ENCODE data around the gene RNF141.

RNF141 gene

DNA sequence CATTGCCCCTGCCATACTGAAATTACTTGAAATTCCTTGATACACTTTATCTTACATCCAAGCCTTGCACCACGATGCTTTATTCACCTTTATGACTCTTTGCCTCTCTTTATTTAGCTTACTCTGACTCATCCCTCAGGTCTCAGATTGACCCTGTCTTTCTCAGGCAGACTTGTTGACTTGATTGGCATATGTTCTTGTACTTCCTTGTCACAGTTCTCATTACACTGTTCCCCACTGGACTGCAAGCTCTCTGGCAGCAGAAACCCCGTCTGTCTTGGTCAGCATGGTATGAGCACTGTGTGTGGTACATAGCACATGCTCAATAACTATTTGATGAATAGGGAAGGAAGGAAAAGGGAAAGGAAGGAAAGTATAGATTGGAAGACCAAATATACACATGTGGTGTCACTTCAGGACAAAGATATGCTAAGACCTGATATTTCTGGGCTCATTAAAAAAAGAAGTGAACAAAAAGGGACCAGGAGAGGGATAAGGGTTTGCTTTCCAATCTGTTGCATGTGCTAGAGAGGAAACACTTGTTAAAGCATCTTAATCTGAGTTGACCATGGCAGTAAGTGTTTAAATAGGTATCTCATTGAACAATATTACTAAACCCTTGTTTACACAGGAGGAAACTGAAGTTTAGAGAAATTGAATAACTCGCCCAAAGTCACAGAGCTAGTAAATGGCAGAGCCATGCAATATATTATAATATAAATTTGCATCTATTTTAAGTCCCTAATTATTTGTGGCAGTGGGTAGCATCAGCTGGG, 20.2 kb upstream of the RNF141 start:
- no peak for DNase-seq (ENCODE audit: low spot score)

DNA sequence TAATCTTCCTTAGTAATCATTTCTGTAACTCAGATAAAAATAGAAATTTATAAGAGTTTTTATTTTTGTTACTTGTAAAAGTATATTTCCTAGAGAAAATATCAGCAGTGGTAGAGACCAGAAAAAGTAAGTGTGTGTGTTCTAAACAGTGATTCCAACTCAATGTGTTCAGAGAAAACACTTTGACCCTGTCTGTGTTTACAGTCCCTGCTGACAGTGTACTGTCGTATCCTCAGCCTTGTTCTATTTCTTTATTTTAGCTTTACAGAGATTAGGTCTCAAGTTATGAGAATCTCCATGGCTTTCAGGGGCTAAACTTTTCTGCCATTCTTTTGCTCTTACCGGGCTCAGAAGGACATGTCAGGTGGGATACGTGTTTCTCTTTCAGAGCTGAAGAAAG, 17.3 kb upstream of the RNF141 start:
- no peak for DNase-seq (ENCODE audit: low spot score)

DNA sequence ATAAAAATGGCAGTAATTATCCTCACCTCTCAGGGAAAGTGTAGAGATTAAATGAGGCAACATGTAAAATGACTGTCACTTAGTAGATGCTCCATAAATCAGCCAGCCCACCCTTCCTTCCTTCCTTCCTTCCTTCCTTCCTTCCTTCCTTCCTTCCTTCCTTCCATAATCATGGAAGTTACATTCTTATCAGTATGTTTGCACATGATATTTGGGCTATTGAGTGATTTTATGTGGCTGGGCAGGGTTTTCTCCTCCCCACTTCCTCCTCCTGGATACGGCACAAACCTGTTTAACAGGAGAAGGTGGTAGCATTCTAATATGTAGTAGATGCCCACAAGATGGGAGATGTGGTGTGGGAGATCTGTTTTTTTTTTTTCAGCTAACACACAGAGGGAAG, 15.6 kb upstream of the RNF141 start:
- no peak for DNase-seq (ENCODE audit: low spot score)

DNA sequence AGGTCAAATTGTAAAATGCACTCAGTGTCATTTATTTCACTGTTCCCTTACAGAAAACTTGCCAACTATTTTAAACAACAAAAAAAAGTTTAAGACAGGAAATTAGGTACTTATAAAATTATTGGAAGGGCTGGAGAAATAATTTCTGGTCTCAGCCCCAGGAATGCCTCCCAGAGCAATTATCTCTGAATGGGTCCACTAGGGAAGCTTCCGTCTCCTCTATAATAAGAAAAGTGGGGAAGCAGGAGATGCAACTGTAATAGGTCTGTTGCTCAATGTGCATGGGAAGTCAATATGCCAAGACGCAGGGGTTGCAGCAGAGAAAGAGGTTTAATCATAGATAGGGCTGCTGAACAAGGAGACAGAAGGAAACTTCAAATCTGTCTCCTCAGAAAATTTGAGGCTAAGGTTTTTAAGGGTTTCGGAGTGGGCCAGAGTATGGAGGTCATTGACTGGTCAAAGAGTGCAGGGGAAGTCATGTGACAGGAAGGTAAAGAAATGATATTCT, 10.9 kb upstream of the RNF141 start:
- DNase-seq (ENCODE audit: low spot score) = no peak

DNA sequence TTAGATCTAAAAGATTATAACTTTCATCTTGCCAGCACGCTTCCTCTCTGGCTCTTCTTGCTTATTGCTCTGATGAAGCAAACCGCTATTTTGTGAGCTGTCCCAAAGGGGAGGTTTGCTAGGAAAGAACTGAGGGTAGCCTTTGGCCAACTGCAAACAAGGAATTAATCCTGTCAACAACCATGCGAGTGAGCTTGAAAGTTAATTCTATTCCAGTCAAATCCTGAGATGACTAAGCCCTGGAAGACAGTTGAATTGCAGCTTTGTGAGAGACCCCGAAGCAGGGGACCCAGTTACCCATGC, 10.3 kb upstream of the RNF141 start:
- DNase-seq (ENCODE audit: low spot score) = no peak

DNA sequence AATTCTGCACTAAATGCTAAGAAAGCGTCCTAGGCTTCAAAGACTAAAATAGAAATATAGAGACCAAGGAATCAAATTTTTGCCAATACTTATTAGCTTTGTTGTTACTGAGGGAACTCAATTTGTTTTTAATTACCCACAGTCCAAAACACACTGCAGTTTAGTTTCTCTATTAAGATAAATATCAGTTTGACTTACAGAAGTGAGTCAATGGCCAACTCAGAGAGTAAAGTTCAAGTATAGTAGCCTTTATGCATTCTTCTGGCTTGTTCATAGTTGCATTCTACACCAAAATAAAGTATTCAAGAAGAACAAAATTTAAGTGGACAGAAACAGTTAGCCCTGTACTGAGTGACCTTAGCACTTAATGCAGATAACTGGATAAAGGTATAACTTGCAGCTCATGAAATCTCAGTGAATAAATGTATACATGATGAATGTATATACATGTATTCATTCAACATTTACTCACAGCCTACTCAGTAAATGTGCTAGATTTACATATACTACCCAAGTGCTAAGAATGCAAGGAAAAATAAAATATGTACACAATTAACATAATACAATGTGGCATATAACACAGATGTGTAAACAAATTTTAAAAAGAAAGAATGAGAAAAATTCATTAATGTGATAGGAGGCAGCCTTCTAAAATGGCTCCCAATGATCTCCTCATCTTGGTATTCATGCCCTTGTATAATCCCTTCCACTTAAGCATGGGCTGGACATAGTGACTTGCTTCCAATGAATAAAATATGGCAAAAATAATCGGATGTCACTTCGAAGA, 9.7 kb upstream of the RNF141 start:
- DNase-seq (ENCODE audit: low spot score) = peak; percentile 58

DNA sequence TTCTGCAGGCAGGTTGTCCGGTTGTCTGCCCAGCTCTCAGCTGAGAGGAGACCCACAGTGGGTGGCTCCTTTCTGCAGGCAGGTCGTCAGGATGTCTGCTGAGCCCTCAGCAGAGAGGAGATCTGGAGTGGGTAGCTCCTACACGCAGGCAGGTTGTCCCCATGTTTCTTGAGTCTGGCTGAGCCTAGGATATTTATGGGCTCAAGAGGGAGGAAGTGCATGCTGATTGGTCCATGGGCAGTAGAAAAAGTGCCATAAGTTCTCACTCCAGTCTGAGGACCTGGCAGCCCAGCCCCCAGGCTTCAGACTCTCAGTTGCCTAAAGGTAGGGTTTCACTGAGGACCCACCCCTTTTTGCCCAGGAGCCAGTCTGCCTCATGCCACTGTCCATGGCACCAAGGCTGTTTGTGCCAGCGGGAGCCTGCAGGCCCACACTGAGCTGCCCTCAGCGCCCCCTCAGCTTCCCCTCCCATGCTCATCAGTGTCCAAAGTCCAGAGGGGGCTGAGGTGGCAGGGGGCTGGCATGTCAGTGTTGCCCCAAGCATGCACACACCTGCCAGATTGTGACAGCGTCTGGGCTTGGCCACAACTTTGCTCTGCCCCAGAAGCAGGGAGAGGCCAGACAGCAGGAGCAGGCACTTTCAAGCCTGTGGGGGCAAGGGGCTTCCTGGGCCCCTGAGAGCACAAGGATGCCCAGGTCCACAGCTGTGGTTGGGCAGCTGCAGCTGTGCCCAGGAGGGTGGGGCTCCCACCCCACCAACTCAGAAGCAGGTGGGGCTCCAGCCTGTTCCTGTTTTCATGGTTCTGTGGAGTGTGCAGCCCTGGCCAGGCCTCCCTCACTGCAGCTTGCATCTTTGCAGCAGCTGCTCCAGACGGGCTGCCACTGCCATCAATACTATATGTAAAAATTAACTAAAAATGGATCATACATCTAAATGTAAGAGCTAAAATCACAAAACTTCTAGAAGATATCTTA, 3.8 kb upstream of the RNF141 start:
- no peak for DNase-seq (ENCODE audit: low spot score)

DNA sequence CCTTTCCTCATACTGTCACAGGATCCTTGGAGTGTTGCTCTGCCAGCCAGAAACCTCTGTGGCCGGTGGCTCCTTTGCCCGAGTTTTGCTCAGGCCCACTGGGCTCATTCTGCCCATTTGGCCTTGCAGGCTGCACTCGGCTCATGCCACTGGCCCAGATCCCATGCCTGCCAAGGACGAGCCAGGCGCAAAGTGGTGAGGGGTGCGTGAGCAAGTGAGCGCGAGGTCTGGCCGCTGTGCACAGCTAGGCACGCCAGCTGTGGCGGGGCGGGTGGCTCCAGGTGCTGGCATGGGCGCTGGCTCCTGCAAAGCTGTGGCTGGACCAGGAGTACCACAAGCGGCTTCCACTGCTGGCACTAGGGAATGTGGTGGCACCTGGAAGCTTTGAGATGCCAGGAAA, 2.8 kb upstream of the RNF141 start:
- DNase-seq (ENCODE audit: low spot score) = no peak

DNA sequence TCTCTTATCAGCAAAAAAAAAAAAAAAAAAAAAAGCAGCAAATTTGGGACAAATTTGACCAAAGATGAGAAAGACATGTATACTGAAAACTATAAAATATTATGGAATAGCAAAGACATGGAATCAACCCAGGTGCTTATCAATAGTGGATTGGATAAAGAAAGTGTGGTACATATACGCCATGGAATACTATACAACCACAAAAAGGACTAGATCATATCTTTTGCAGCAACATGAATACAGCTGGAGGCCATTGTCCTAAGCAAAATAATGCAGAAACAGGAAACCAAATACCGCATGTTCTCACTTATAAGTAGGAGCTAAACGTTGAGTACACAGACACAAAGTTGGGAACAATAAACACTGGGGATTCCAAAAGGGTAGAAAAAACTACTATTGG, 1.8 kb upstream of the RNF141 start:
- DNase-seq (ENCODE audit: low spot score) = no peak

DNA sequence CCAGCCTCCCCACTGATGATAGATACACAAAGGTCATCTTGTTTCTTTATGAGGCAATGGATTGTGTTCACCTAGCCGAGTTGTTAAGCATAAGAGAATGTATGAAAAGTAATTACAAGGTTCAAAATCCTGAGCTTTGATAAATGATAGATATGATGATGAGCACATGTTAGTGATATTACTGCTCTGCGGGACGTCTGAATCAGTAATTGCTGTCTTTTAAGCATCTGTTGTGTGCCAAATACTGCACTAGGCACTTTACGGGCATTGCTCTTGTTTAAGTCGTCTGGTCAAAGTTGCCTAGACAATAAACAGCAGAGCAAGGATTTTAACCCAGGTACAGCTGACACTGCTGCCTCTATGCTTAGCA, 559 bp upstream of the RNF141 start:
- DNase-seq (ENCODE audit: low spot score) = no peak

DNA sequence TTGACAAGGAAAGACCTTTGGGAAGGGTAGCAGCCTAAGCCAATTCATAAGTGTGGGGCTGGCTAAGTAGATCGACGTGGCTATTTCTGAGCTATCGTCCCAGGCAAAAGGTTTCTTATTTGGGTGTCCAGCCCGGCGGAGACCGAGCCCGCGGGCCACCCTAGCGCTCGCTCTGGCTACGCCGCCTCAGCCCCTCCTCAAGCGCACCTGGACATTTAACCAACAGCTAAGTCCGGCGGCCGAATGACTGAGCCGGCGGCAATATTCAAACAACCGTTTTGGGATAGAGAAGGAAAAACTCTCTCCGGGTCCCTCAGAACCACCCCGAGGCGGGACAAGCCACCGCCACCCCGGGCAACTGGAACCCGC, 457 bp downstream of the RNF141 start:
- no peak for DNase-seq (ENCODE audit: low spot score)

DNA sequence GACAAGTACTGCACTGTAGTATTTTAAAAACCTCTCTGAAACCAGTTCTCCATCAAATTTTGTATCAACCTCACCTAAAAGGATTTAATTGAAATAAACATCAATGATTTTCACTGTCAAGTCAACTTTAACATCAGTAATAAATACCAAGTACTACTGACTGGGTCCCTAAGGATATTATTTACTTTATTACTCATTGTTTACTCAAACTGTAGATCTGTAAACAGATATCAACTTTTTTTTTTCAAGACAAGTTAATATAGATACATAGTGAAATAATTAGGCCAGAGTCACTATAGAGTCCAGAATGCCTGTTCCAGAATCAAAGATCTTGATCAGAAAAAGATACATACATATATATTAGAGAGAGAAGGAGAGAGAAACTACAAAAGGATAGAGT, 1.6 kb downstream of the RNF141 start:
- DNase-seq (ENCODE audit: low spot score) = no peak

DNA sequence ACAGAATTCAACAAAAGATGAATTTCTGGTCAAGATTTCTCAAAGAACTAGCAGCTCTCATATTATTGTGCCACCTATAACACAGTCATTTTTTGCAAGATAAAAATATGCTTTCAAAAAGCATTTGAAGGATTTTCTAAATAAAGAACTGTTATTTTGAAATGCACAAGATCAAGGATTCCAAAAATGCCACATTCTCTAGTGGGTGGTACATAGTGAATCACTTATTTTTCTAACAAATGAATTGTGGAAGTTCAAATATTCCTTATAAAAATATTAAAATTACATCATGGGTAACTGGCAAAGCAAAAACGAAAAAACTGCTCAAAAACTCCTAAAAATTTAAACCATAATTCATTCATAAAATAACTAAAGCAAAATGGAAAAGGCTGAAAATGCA, 2.1 kb downstream of the RNF141 start:
- DNase-seq (ENCODE audit: low spot score) = no peak

DNA sequence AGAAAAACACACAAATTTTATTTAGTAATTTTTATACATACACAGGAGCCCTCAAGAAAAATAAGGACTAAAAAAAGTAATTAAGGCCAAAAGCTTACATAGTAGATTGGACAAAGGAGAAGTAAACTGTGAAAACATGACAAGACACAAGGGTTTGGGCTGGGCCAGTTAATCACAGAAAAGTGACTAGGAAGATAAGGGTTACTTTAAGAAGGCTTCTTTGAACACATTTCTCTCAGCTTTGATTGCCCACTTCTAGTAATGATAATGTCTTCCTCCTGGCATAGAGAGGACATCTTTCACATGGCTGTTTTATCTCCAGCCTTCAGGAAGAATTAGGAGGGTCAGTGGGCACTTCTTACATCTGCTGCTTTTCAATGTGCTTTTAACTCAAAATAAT, 3.4 kb downstream of the RNF141 start:
- no peak for DNase-seq (ENCODE audit: low spot score)

DNA sequence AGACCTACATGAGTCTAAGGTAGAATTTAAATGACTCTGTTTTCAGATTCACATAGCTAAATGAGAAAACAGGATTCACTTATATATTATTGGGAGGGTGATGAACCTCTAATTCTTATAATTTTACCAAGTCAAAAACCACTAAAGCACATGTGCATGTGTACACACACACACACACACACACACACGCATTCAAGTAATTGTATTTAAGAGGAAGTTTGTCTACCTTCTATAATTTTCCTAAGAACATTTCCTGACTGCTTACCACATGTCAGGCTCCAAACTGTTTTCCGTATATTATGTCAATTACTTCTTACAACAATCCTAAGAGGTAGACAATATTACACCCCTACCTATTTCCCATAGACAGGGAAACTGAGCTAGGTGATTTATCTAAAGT, 6.7 kb downstream of the RNF141 start:
- DNase-seq (ENCODE audit: low spot score) = no peak

DNA sequence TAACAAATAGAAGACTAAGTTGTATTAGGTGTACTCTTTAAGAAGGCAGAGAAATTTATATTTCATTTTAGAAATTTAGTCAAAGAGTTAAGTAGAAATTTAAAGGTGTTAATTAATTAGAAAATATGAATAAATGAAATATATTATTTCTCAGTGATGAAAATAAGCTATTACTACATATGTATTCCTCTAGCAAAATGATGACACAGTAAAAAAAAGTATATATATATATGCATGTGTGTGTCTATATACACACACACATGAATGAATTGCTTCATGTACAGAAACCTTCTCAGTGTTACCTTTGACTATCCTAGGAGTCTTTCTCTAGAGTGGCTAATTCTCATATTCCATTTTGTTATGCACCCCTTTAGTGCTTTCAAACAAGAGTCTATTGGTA, 7.7 kb downstream of the RNF141 start:
- DNase-seq (ENCODE audit: low spot score) = no peak

DNA sequence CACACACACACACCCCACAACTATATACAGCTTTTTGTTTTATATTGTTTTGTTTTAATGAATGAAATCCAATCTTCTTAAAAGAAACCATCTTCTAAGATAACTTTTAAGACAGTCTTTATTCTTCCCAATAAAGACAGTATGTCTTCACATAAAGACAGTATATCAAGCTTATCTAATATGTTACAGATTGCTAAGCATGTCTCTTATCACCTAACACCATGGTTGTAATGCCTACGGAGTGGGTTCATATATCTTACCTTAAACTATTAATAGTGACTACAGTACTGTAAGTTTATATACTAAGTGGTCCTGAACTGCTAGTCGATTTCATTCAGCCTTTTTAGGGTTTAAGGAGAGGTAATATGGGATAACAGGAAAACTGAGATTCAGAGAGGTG, 8.5 kb downstream of the RNF141 start:
- no peak for DNase-seq (ENCODE audit: low spot score)

DNA sequence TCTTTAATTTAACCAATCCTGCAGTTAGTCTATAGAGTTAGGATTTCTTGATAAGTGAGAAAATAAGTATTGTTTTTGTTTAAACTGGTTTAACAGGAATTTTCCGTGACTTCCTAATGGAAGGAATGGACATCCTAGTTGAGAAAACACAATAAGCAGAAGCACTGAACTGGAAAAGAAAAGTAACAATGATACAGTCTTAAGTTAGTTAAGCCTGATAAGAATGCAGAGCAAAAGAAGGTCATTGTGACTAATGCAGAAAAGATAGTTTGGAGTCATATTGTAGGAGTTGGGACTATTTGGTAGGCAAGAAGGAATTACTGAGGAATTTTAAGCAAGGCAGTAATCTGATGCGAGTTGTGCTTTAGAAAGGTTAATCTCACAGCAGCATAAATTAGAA, 11.7 kb downstream of the RNF141 start:
- no peak for DNase-seq (ENCODE audit: low spot score)

DNA sequence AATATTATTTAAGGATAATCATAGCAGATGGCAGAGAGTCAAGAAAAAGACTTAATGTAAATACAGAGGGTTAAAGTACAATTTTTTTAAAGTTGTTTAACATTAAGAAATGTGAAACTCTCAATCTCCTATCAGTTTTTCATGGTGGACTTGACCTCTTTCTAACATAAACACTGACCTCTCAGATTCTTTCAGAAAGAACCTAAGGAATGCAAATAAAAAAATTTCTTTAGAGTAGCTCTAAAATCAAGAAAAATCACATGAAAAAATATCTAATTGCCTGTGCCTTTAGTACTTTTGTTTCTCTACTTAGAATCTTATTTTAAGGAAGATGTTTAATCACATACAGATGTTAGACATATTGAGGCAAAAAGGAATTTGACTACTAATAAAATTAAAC, 12.9 kb downstream of the RNF141 start:
- no peak for DNase-seq (ENCODE audit: low spot score)

DNA sequence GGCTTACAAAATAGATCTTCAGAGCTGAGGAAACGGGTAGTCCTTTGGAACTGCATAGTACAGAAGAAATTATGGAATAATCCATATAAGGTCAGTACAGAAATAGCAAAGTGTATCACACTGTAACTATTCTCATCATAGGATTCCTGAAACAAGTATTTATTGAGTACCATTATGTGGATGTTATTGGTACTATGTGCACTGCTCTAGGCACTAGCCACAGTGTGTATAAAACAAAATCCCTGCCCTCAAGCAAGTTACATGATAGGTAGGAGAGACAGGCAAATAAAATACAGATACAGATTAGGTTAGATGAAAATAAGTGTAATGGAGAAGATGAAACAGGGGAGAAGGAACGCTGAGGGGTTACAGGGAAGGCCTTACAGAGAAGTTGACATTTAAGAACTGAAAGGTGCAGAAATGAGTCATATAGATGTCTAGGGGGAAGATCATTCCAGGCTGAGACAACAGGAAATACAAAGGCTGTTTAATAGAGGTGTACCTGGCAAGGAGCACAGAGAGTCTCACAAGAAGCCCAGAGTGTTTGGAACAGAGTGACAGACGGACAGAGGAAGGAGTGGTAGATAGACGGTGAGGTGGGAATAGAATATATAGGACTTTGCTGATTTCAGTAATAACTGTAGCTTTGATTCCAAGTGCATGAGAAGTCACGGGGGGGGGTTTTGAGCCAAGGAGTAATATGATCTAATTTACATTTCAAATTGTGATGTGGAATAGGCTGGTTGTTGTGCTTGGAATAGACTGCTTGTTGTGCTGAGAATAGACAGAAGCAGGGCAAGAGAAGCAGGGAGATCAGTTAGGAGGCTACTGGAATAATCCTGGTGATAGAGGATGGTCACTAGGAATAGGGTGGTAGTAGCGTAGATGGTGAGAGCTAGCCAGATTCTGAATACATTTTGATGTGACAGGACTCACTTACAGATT, 13.7 kb downstream of the RNF141 start:
- no peak for DNase-seq (ENCODE audit: low spot score)

DNA sequence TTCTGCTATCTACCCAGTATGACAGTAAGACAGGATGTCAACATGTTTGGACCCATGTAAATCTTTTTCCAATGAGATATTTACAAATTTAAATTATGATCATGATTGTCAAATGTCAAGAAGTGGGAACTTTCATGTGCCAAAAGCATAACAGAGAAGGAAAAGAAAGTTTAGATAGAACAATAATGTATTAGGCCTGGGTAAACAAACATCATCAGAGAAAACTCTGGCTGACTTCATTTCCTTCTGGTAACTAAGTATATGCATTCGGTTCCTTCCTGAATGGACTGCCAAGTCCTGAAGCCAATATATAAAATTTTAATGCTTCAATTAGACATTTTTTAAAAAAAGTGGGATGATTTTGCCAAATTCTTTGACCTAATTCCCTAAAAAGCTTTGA, 16.5 kb downstream of the RNF141 start:
- DNase-seq (ENCODE audit: low spot score) = no peak

DNA sequence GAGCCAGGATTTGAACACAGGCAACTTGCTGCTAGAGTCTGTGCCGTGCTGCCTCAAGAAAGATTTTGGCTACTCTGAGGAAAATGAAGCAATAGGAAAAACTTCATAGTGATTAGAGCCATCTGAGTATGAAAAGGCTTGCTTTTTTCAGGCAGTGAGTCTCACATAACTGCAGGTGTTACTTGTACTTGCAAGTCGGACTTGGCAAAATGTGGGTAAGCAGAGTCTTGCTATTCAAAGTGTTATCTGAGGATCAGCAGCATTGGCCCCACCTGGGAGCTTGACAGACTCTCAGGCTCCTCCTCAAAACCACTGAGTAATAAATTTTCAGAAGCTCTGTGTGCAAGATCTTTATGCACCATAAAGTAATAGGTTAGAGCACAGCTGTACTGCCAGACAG, 18.1 kb downstream of the RNF141 start:
- no peak for DNase-seq (ENCODE audit: low spot score)

Data from AG08396 (cell line).